HEK293 (cell line): ENCODE data around the gene OMD.

ENCODE experiments used
- CTCF ChIA-PET: fragments of 350-600 bp; formaldehyde crosslinking; extraction: SDS; loops from one replicate; lab custom pipeline; 2021; ENCODE audit warnings: antibody characterized with exemption; lab: Yijun Ruan, JAX
- POLR2A ChIA-PET: fragments of 300-600 bp; formaldehyde crosslinking; extraction: SDS; loops from one replicate; lab custom pipeline; 2020; ENCODE audit warnings: antibody characterized with exemption, inconsistent platforms; lab: Yijun Ruan, JAX
- H3K27ac ChIP-seq: fragments of 200-500 bp; sonication (Bioruptor generic); 2 replicates; pipeline ENCODE4 v1.5.1; 2014; ENCODE audit warnings: low read depth, low read length, control low read depth, inconsistent platforms; ENCODE audit errors: extremely low read depth
- H3K36me3 ChIP-seq, 2 experiments: fragments of 200-500 bp in 1 of 2; sonication (Bioruptor generic) in 1 of 2; 1 replicate in 1 of 2; 2 replicates in 1 of 2; pipeline ENCODE4 v1.5.1; 2014 to 2017; ENCODE audit warnings: inconsistent platforms in 2 of 2, low read length in 2 of 2; ENCODE audit not compliant: control insufficient read depth in 2 of 2, insufficient read depth in 1 of 2
- H3K4me1 ChIP-seq: fragments of 200-500 bp; sonication (Bioruptor generic); 2 replicates; pipeline ENCODE4 v1.5.1; 2014; ENCODE audit warnings: mild to moderate bottlenecking, low read length, inconsistent platforms; ENCODE audit not compliant: control insufficient read depth, insufficient read depth
- H3K4me3 ChIP-seq: 2 replicates; pipeline ENCODE4 v1.5.1; 2011; ENCODE audit warnings: low read depth, mild to moderate bottlenecking, control low read depth, low read length, moderate library complexity
- H3K9me3 ChIP-seq: fragments of 200-500 bp; sonication (Bioruptor generic); 2 replicates; pipeline ENCODE4 v1.5.1; 2014; ENCODE audit warnings: low read depth, low read length, inconsistent platforms; ENCODE audit not compliant: control insufficient read depth, insufficient read depth
- GLIS1 ChIP-seq: fragments of 450-650 bp; formaldehyde crosslinking; IDR thresholded peaks from 2 replicates; pipeline ENCODE4 v1.5.1; 2016; ENCODE audit warnings: missing biosample characterization, missing genetic modification characterization
- HOXA7 ChIP-seq: sonication (generic); formaldehyde crosslinking; IDR thresholded peaks from 2 replicates; pipeline ENCODE4 v1.8.1; 2022; ENCODE audit warnings: missing genetic modification reagents, borderline replicate concordance
- HOXC10 ChIP-seq: sonication (generic); formaldehyde crosslinking; IDR thresholded peaks from 2 replicates; pipeline ENCODE4 v1.8.1; 2023; ENCODE audit warnings: mild to moderate bottlenecking, missing genetic modification reagents
- KLF1 ChIP-seq: fragments of 450-650 bp; formaldehyde crosslinking; IDR thresholded peaks from 2 replicates; pipeline ENCODE4 v1.5.1; 2016; ENCODE audit warnings: missing biosample characterization, missing genetic modification characterization
- YY1 ChIP-seq: fragments of 450-650 bp; formaldehyde crosslinking; IDR thresholded peaks from 2 replicates; pipeline ENCODE4 v1.5.1; 2018; ENCODE audit warnings: missing biosample characterization, missing genetic modification characterization
- ZBTB11 ChIP-seq: fragments of 450-650 bp; formaldehyde crosslinking; conservative IDR thresholded peaks from 2 replicates; pipeline ENCODE4 v1.5.1; 2016; ENCODE audit warnings: low read depth, missing biosample characterization, missing genetic modification characterization
- ZBTB7A ChIP-seq: fragments of 450-650 bp; formaldehyde crosslinking; IDR thresholded peaks from 2 replicates; pipeline ENCODE4 v1.5.1; 2016; ENCODE audit warnings: low read depth, missing biosample characterization, missing genetic modification characterization
- ZNF121 ChIP-seq: fragments of 450-650 bp; formaldehyde crosslinking; IDR thresholded peaks from 2 replicates; pipeline ENCODE4 v1.5.1; 2016; ENCODE audit warnings: missing biosample characterization, missing genetic modification characterization
- ZNF133 ChIP-seq: fragments of 450-650 bp; formaldehyde crosslinking; IDR thresholded peaks from 2 replicates; pipeline ENCODE4 v1.5.1; 2016; ENCODE audit warnings: missing biosample characterization, missing genetic modification characterization
- ZNF169 ChIP-seq: fragments of 450-650 bp; formaldehyde crosslinking; IDR thresholded peaks from 2 replicates; pipeline ENCODE4 v1.5.1; 2016; ENCODE audit warnings: missing biosample characterization, missing genetic modification characterization
- ZNF211 ChIP-seq: fragments of 450-650 bp; formaldehyde crosslinking; IDR thresholded peaks from 2 replicates; pipeline ENCODE4 v1.5.1; 2016; ENCODE audit warnings: low read depth, missing biosample characterization, missing genetic modification characterization
- ZNF223 ChIP-seq: fragments of 450-650 bp; formaldehyde crosslinking; IDR thresholded peaks from 2 replicates; pipeline ENCODE4 v1.5.1; 2016; ENCODE audit warnings: missing biosample characterization, missing genetic modification characterization
- ZNF302 ChIP-seq: fragments of 450-650 bp; formaldehyde crosslinking; IDR thresholded peaks from 2 replicates; pipeline ENCODE4 v1.5.1; 2016; ENCODE audit warnings: missing biosample characterization, missing genetic modification characterization, low read depth
- ZNF354C ChIP-seq: fragments of 450-650 bp; formaldehyde crosslinking; IDR thresholded peaks from 2 replicates; pipeline ENCODE4 v1.5.1; 2016; ENCODE audit warnings: missing biosample characterization, missing genetic modification characterization, low read depth, borderline replicate concordance
- ZNF501 ChIP-seq: fragments of 450-650 bp; formaldehyde crosslinking; IDR thresholded peaks from 2 replicates; pipeline ENCODE4 v1.5.1; 2016; ENCODE audit warnings: missing biosample characterization, missing genetic modification characterization
- ZNF610 ChIP-seq: fragments of 450-650 bp; formaldehyde crosslinking; IDR thresholded peaks from 2 replicates; pipeline ENCODE4 v1.5.1; 2016; ENCODE audit warnings: missing biosample characterization, missing genetic modification characterization, borderline replicate concordance
- ZNF670 ChIP-seq: fragments of 450-650 bp; formaldehyde crosslinking; IDR thresholded peaks from 2 replicates; pipeline ENCODE4 v1.5.1; 2016; ENCODE audit warnings: missing biosample characterization, missing genetic modification characterization, low read depth
- ZNF785 ChIP-seq: fragments of 450-650 bp; formaldehyde crosslinking; IDR thresholded peaks from 2 replicates; pipeline ENCODE4 v1.5.1; 2016; ENCODE audit warnings: missing biosample characterization, missing genetic modification characterization

Gene OMD

GRCh38 chr9:92369075-92369474, 55.2 kb downstream of the OMD start:
- Histone ChIP-seq H3K27ac (no peak overlapping the region), H3K9me3 (no peaks in the 10 kb centered on the region), H3K4me1 (no peaks in the 10 kb centered on the region), H3K4me3 (no peak overlapping the region), H3K36me3 (peaks cover 0 to 4% of the 10 kb centered on the region in 2 experiments; a peak in 1 of 3 replicates)
- CTCF ChIA-PET = no interaction called here
- TF ChIP-seq ZNF121 (no peak), YY1 (tag by site-specific recombination) (no peak), ZBTB11 (tag by site-specific recombination) (no peak), HOXC10 (CRISPR knock-in tag) (no peak), ZNF211 (tag by site-specific recombination) (no peak), ZNF223 (tag by site-specific recombination) (no peak), ZNF302 (tag by site-specific recombination) (no peak), ZNF501 (tag by site-specific recombination) (no peak), ZBTB7A (tag by site-specific recombination) (no peak), ZNF670 (tag by site-specific recombination) (no peak), HOXA7 (CRISPR knock-in tag) (no peak), ZNF133 (tag by site-specific recombination) (no peak), ZNF354C (tag by site-specific recombination) (no peak), ZNF169 (tag by site-specific recombination) (no peak), KLF1 (no peak), ZNF610 (tag by site-specific recombination) (no peak), ZNF785 (tag by site-specific recombination) (no peak), GLIS1 (tag by site-specific recombination) (no peak)
- TF ChIP-seq, all 188 proteins: peak for 0
- POLR2A ChIA-PET = no interaction called here
